ENCODE results near the gene RNF34.
A peak's percentile ranks its signal among the peaks of the same experiment; 100 is the strongest.

The RNF34 gene

DNA sequence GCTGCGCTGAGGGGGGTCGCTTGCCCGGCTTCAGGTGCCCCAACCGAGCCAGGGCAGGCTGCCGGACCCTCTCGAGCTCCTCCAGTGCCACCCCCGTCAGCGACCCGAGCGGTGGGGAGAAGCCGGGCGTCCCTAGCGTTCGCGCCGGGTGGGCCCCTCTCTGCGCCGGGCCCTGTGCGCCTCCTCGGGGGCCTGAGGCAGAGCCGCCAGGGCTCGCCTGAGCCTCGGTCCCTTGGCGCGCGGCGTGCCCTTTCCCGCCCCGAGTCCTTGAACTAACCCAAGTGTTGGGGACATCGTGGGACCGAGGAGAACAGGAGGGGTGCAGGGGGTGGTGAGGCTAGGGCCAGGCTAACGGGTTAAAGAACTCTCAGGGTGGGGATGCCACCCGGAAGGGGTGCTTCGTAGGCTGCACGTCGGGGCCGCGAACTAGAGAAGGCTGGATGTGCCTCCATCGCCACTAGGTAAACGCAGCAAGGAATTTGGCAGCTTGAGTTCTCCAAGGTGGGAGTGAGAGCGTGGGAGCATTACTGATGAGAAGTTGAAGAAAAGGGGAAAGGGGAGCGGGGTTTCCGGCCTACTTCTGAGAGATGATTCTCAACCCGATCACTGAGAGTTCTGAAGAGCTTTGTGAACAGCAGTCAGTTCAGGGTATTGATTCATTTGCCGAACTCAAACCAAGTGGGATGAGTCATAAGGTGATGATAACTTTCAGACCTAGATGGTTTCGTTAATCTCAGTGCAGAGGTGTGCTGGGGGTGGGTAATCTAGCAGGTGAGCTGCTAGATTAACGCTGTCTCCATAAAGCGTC, 618 bp downstream of the RNF34 start:
- TF ChIP-seq, protein P1, sequence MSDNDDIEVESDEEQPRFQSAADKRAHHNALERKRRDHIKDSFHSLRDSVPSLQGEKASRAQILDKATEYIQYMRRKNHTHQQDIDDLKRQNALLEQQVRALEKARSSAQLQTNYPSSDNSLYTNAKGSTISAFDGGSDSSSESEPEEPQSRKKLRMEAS (IDR thresholded peaks at IDR 0.05) = peak; percentile 37
- TF ChIP-seq TEAD4 (IDR thresholded peaks at IDR 0.05) = 0 out of 2 replicates have a peak, but pooled peaks have one; percentile 17
- TF ChIP-seq ZBTB7A (IDR thresholded peaks at IDR 0.05; ENCODE audit: low read depth) = peak; percentile 32; the same call in 1 of the 2 replicates
- TF ChIP-seq TCF12 (IDR thresholded peaks at IDR 0.05; ENCODE audit: low read depth) = no peak

DNA sequence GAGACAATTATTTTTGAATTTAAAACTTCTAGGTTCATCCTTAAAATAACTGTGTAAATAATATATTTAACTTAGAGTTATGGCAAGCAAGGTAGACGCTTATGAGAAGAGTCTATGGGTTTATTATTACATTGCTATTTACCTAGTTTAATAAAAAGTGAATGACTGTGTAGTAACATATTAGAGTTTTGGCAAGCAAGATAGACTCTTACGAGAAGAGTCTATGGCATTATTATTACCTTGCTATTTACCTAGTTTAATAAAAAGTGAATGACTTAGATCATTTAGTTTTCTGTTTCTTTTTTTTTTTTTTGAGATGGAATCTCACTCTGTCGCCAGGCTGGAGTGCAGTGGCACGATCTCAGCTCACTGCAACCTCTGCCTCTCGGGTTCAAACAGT, 3.8 kb downstream of the RNF34 start:
- no peak for TF ChIP-seq TEAD4 (IDR thresholded peaks at IDR 0.05)
- no peak for TF ChIP-seq TCF12 (IDR thresholded peaks at IDR 0.05; ENCODE audit: low read depth)

DNA sequence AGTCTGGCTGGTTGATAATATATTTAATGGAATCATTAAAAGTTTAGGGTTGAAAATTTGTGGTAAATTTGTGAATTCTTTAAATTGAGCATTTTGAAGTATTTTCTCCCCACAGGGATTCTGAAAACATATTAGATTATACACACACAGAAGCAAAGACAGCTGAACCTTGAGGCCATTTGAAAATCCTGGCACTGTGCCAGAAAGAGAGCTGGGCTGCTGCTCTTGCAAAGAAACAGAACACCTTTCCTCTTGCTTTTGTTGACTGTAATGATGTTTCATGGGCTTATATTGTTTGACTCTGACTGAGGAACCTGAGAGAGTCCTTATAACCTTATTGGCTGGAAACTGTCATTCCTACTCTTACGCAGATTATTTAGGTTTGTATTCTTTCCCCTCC, 4.8 kb downstream of the RNF34 start:
- TF ChIP-seq, protein P2, sequence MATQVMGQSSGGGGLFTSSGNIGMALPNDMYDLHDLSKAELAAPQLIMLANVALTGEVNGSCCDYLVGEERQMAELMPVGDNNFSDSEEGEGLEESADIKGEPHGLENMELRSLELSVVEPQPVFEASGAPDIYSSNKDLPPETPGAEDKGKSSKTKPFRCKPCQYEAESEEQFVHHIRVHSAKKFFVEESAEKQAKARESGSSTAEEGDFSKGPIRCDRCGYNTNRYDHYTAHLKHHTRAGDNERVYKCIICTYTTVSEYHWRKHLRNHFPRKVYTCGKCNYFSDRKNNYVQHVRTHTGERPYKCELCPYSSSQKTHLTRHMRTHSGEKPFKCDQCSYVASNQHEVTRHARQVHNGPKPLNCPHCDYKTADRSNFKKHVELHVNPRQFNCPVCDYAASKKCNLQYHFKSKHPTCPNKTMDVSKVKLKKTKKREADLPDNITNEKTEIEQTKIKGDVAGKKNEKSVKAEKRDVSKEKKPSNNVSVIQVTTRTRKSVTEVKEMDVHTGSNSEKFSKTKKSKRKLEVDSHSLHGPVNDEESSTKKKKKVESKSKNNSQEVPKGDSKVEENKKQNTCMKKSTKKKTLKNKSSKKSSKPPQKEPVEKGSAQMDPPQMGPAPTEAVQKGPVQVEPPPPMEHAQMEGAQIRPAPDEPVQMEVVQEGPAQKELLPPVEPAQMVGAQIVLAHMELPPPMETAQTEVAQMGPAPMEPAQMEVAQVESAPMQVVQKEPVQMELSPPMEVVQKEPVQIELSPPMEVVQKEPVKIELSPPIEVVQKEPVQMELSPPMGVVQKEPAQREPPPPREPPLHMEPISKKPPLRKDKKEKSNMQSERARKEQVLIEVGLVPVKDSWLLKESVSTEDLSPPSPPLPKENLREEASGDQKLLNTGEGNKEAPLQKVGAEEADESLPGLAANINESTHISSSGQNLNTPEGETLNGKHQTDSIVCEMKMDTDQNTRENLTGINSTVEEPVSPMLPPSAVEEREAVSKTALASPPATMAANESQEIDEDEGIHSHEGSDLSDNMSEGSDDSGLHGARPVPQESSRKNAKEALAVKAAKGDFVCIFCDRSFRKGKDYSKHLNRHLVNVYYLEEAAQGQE (IDR thresholded peaks at IDR 0.05; ENCODE audit: low read depth) = no peak
- TF ChIP-seq TEAD4 (IDR thresholded peaks at IDR 0.05) (no peak), FOXM1 (IDR thresholded peaks at IDR 0.05; ENCODE audit: borderline replicate concordance, low read depth) (no peak), NFIC (IDR thresholded peaks at IDR 0.05) (peak; percentile 87), CEBPB (IDR thresholded peaks at IDR 0.05) (no peak), TAF1 (IDR thresholded peaks at IDR 0.05; ENCODE audit: low read depth) (no peak)

DNA sequence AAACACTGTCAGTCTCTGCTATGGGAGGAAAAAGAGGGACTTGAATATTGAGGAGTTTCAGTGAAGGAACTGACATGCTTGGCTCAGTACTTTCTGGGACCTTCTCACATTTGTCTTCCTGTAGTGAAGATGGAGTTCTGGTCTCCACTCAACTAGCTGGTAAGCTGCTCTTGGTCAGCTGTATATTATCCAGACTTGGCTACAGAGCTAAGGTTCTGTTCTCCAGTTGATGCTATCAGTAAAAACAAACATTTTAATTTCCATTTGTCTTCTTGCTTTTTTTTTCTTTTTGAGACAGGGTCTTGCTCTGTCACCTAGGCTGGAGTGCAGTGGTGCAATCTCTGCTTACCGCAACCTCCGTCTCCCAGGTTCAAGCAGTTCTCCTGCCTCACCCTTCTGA, 5.3 kb downstream of the RNF34 start:
- TF ChIP-seq TCF12 (IDR thresholded peaks at IDR 0.05; ENCODE audit: low read depth) = no peak
- TF ChIP-seq EP300 (IDR thresholded peaks at IDR 0.05; ENCODE audit: borderline replicate concordance) = no peak
- TF ChIP-seq, protein P3, sequence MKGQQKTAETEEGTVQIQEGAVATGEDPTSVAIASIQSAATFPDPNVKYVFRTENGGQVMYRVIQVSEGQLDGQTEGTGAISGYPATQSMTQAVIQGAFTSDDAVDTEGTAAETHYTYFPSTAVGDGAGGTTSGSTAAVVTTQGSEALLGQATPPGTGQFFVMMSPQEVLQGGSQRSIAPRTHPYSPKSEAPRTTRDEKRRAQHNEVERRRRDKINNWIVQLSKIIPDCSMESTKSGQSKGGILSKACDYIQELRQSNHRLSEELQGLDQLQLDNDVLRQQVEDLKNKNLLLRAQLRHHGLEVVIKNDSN (IDR thresholded peaks at IDR 0.05) = no peak
- no peak for TF ChIP-seq YY1 (IDR thresholded peaks at IDR 0.05; ENCODE audit: low read depth)
- TF ChIP-seq FOXM1 (IDR thresholded peaks at IDR 0.05; ENCODE audit: borderline replicate concordance, low read depth) = no peak
- TF ChIP-seq TAF1 (IDR thresholded peaks at IDR 0.05; ENCODE audit: low read depth) = no peak
- TF ChIP-seq CEBPB (IDR thresholded peaks at IDR 0.05) = no peak

DNA sequence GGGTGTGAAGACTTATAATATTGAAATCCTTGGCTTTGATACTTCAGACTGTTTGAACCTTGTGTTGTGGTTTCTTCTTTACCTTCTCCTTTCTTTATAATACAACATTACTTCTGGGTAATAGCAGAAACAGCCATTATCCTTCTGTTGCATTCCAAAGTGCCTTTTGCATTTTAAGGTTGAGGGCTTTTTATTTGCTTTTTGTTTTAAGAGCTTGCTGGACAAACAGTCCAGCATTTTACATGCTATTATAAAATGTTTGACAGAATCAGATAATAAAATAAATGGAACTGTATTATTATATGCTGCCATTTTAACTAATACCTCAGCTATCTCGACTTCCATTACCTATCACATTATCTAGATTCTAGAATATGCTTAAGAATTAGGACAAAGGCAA, 14.0 kb downstream of the RNF34 start:
- TF ChIP-seq, protein P1 (IDR thresholded peaks at IDR 0.05) = no peak
- TF ChIP-seq TCF12 (IDR thresholded peaks at IDR 0.05; ENCODE audit: low read depth) (no peak), NFIC (IDR thresholded peaks at IDR 0.05) (no peak), RAD21 (IDR thresholded peaks at IDR 0.05; ENCODE audit: low read depth) (no peak), EGR1 (IDR thresholded peaks at IDR 0.05) (no peak), TEAD4 (IDR thresholded peaks at IDR 0.05) (no peak), YY1 (IDR thresholded peaks at IDR 0.05; ENCODE audit: low read depth) (no peak), CREB1 (IDR thresholded peaks at IDR 0.05; ENCODE audit: low read depth) (no peak), TAF1 (IDR thresholded peaks at IDR 0.05; ENCODE audit: low read depth) (no peak), EP300 (IDR thresholded peaks at IDR 0.05; ENCODE audit: borderline replicate concordance) (no peak), CEBPB (IDR thresholded peaks at IDR 0.05) (no peak), ZBTB7A (IDR thresholded peaks at IDR 0.05; ENCODE audit: low read depth) (no peak)
- TF ChIP-seq, protein P3 (IDR thresholded peaks at IDR 0.05) = no peak
- TF ChIP-seq, protein P2 (IDR thresholded peaks at IDR 0.05; ENCODE audit: low read depth) = no peak

DNA sequence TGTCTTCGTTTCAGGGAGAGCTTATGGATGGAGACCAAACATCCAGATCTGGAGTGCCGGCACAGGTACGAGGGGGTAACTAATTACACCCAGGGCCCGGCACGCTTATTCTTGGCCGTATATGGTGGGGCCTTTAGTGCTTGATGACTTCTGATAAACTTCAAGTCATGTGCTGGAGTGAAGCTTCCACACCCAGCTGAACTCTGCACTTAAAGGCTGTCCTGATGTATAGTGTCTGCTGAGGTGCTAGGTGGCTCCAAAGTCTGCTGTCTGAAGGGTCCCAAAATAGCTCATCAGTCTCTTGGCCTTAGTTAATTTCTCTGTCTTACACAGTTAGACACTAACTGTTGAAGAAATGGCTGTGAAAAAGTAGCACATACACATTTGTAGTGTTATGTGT, 17.9 kb downstream of the RNF34 start:
- TF ChIP-seq TEAD4 (IDR thresholded peaks at IDR 0.05) (no peak), FOXM1 (IDR thresholded peaks at IDR 0.05; ENCODE audit: borderline replicate concordance, low read depth) (no peak), TAF1 (IDR thresholded peaks at IDR 0.05; ENCODE audit: low read depth) (no peak), TCF12 (IDR thresholded peaks at IDR 0.05; ENCODE audit: low read depth) (no peak), CEBPB (IDR thresholded peaks at IDR 0.05) (no peak), EP300 (IDR thresholded peaks at IDR 0.05; ENCODE audit: borderline replicate concordance) (no peak), RAD21 (IDR thresholded peaks at IDR 0.05; ENCODE audit: low read depth) (no peak), NFIC (IDR thresholded peaks at IDR 0.05) (no peak), CREB1 (IDR thresholded peaks at IDR 0.05; ENCODE audit: low read depth) (no peak), EGR1 (IDR thresholded peaks at IDR 0.05) (no peak), ZBTB7A (IDR thresholded peaks at IDR 0.05; ENCODE audit: low read depth) (no peak), YY1 (IDR thresholded peaks at IDR 0.05; ENCODE audit: low read depth) (no peak)
- TF ChIP-seq, protein P3 (IDR thresholded peaks at IDR 0.05) = no peak
- TF ChIP-seq, protein P1 (IDR thresholded peaks at IDR 0.05) = no peak
- TF ChIP-seq, protein P2 (IDR thresholded peaks at IDR 0.05; ENCODE audit: low read depth) = no peak

Measured in Ishikawa (cell line).